GM19025 (cell line): Measurements from ENCODE around the gene NDRG2.

ENCODE experiments used
- ATAC-seq: cut with Tn5 transposase; IDR thresholded peaks from one replicate; pipeline ENCODE4 v1.9.1; 2021; ENCODE audit warnings: mild to moderate bottlenecking, low read depth, moderate library complexity; ENCODE audit not compliant: unreplicated experiment

Gene NDRG2

DNA sequence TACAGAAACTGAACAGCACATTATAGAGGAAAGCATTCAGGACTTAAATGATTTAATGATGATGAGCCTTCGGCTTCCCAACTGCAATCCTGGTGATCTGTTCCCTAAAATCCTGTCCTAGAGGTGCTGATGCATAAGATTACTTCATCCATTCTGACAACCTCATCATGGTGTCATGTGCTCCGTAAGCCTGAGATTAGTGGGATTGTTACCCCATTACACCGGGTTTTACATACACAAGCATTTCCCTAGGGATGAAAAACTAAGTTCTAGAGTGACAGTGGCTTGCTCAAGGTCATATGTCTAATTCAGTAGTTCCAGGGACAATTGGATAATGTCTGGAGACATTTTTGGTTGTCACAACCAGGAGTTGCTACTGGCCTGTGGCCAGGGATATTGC lies 12.3 kb upstream of the NDRG2 start:
- no peak for ATAC-seq

DNA sequence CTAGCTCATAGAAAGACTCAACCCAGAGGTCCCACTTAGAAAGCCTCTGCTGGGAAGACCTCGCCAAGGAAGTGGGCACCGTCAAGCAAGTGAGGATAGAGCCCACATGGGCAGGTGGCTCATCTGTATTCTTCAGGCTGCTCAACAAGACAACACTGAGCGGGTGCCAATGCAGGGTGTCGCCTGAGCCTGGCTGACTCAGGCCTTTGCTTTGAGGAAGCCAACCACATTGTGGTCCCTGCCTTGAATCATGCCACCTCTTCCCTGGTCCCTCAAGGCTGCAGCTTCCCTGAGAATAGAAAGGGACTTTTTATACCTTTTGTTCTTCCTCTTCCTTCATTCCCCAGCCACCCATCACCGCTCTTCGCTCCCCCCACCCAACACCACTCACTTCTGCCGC lies 11.9 kb upstream of the NDRG2 start:
- ATAC-seq = no peak

DNA sequence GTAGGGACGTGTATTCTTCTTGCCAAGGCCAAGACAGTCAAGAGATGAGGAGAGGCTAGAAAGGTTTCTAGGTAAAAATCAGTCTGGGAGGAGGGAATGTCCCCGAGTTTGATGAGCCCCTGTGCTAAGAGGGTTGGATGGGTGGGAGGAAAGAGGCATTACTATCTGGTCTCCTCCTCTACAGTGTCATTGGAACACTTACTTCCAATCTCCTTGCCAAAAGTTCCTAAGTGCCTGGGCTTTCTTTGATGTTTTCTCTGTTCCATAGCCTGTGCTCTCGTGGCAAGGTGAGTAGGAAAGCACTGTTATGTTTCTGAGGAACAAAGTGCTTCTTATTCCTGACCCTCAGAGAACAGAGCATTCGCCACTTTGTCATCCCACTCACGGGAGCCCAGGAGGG lies 9.8 kb upstream of the NDRG2 start, which contains the start of gene RNASE13:
Gene RNASE13, minus strand, starts transcription at position 101 of the 400 bp plus-strand sequence. CDS start 519 bp downstream, outside the sequence.
- ATAC-seq = no peak

DNA sequence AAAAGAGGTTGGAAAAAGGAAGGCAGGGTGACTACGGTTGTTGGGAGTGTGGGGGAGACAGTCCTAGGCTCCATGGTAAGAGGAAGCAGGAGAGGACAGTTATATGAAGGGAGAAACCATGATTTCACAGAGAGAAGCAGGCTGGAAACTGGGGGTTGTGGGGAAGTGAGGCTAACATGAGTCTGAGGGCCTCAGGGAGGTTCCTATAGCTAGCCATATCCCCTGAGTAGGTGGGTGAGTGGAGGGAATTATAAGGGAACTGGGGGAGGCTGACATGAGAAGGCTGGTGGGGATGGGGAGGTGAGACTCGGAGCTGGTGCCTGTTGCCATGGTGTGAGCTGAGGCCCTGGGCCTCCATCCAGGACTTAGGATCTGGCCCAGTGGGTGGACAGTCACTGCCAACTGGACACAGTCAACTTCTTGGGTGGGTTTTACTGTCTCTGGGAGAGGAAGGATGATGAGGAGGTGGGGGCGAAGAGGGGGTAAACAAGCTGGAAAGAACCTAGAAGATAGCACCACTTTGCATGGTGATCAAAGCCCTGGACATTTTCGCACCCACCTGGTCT lies 8.4 kb upstream of the NDRG2 start:
- no peak for ATAC-seq

DNA sequence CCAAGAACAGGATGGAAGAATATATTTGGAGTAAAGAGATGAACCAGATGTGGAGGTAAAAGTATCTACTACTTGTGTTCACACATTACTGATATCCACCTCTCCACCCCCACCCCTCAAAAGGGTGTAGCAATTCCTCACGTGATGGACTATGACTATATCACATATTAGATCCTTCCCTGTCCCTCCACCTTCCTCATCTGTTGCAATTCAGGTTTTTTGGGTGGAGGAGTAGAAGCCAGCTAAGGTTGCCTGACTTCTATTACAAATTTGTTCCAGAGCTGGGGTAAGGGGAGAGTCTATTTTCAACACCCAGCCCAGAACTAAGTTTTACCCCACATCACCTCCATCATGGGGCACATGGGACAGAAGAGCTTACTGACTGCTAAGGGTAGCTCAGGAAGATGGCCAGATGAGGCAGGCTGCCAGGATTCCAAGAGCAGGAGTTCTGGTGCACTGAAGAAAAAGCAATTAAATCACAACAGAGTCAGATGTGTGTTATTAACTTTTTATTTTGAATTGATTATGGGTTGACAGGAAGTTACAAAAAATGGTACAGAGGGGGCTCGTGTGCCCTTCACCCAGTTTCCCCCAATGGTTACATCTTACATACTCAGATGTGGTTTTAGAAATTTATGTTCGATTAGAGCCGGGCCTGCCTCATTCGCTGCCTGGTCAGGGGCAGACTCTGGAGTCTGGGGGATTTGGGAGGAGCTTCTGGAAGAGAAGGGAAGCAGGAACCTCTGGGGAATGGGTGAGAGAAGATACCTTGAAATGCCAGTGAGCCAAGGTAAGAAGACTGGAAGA lies 7.7 kb upstream of the NDRG2 start:
- ATAC-seq = no peak

DNA sequence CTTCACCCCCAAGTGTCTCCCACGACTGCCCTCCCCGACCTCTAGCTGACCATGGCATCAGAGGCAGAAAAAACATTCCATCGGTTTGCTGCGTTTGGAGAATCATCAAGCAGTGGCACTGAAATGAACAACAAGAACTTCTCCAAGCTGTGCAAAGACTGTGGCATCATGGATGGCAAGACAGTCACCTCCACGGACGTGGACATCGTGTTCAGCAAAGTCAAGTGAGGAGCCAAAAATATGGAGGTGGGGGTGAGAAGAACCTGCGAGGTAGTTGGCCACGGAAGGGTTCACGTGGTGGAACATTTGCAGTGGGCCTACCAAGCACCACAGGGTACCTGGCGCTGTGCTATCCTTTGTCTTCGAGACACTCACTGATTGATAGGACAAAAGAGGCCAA lies 5.7 kb upstream of the NDRG2 start:
- ATAC-seq = no peak

DNA sequence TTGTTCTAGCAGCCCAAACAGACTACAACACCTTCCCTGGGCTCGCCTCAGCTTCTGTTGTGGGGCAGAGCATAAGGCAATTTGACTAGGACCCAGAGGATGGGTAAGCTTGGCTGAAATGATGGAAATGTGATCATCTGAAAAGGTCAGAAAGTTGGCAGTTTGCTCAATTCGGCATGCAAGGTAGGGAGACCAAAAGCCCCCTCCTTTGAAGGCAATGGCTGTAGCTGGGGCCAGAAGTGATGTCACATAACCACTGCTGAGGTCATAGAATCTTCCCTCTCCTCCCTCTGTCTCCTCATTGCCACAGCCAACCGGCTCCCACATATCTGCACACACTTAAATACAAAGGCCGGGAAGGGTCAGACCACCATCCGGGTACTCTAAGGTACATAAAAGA lies 5.1 kb upstream of the NDRG2 start, which contains the start of gene TPPP2:
Gene TPPP2, plus strand, starts transcription at position 301 of the 400 bp plus-strand sequence. CDS start 365 bp downstream, outside the sequence.
- ATAC-seq = no peak

DNA sequence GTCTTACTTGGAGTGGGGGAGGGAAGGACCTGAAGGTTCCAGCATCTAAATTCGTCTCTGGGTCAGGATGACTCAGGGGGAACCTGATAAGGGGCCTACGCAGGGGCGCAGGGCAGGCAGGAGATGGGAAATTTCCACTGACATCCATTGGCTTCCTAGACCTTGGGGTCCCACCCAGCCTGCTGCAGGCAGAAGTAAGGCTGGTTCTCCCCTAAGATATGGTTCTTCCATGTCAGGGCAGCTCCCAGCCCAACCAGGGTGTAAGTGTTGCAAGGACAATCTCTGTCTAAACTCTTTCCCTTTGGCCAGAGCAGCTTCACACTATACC lies 2.1 kb upstream of the NDRG2 start:
- ATAC-seq = no peak

DNA sequence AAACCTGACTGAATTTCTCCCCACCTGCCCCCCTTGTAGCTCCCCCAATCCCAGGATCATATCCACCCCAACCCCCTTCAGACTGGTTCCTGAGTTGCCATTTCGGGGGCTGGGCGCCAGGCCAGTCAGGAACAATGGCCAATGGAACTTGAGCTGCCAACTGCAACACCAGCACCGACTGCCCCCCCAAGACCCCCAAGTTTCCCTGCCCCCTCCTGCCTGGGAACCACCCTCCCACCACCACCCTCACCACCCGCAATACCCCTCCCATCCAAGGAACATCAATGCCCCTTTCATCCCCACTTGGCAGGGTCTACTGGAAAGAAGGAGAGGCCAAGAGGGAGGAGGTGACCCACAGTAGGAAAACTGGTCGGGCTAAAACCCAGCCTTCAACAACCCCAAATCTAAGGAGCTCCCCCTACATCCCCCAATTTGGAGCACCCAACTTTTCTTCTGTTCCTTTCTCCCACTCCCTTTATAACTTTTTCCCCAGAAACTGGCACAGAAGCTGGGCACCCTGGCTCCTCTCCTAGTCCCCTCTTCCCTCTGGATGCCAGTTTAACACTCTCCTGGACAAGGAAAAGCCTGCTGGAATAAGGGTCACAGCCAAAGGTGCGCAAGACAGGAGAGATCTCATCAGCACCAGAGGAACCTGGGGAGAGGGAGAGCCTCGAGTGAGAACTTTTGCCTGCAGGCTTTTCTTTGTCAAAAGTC lies 1.6 kb upstream of the NDRG2 start:
- ATAC-seq = no peak

DNA sequence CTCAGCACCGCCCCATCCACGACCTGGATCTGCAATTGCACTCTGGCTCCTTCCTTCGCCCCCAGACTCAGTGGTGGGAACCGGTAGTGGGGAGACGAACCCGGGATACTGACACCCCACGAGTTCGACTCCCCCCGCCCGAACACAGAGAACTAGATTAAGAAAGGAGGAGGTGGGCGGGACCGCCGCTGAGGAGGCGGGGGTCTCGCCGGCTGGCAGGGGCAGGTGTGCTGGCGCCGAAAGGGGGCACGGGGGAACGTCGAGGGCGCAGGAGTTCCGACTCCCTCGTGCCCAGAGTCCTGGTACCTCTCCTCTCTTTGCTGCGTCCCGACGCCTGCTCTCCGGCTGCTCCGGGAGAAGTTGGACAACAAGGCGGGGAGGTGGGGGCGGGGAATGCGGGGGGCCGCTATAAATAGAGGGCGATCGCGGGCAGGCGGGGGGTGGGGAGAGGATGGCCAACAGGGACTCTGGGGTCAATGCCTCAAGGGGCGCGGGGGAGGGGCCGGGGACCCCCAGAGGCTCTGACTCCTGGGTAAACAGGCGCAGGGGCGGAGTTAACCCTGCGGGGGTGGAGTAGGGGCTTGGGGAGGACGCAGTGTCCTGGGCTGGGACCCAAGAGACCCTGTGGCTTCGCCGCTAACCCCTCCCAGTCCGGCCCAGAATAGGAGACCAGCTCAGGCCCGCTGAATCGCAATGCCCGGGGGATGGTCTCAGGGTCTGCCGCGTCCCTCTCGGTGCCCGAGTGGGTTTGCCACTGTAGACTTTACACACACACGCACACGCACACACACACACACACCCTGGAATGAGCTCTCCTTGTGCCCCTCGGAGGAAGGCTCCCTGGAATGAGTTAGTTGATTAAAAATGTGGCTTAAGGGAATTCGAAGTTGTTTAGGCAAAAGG lies 761 bp upstream of the NDRG2 start:
- no peak for ATAC-seq

DNA sequence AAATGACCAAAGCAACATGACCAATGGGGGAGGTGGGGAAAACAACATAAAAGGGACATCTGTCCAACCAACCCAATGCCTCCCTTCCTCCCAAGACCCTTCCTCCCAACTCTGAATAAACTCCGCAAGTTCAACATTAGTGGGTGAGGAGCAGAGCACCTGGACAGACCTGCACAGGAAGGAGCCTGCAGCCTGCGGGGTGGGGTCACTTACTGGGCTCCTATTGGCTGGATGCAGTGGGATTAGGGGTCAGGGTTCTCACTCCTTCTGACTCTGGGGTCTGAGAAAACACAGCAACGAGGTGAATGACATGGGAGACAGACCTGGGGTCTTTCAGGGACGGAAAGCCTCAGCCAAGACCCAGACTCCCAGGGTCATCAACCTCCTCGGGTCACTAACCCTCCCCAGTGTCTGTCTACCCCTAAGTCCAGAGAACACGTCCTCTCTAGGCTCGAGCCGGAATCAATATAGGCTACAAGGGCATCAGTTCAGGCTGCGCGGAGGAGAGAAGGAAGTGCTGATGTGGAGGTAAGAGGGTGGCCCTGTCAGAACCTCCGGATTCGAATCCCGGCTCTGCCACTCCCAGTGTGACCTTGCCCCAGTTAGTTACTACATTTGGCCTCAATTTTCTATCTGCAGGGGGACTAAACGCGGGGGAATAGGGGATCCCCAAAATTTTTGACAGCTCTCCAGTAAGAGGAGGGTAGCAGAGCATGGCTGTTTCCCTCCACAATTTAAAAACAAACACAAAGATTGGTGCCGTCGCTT lies 860 bp downstream of the NDRG2 start:
- no peak for ATAC-seq

DNA sequence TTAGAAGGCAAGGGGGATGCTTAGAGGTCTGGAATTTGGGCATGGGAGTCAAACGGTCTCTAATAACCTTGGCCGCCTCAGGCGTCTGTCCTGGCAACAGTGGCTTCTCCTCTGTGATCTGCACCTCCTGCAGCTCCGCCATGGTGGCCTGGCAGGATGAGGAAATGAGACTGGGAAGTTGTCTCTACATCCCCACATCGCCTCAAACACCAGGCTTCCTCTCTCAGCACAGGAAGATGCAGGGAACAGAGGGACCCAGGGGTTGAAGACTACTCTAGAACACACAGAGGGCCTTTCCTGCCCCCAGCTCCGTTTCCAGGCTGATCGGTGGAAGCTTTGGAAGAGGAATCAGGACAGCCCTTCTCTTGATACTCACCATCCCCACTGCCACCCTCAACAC lies 1.7 kb downstream of the NDRG2 start:
- no peak for ATAC-seq

DNA sequence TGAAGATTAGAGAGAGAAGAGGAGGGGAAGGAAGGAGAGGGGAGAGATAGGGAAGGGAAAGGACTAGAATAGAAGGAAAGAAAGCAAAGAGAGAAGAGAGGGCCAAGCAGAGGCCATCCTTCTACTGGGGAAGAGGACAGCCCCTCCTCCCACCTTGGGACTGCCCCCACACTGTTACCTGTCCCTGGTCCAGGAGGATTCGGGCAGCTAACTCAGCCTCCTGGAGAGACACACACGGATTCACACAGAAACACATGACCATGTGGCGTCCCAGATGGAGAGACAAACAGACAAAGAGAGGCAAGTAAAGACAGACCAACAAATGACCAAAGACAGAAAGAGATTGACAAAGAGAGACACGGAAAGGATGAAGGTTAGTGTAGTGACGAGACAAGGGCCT lies 2.2 kb downstream of the NDRG2 start:
- no peak for ATAC-seq

DNA sequence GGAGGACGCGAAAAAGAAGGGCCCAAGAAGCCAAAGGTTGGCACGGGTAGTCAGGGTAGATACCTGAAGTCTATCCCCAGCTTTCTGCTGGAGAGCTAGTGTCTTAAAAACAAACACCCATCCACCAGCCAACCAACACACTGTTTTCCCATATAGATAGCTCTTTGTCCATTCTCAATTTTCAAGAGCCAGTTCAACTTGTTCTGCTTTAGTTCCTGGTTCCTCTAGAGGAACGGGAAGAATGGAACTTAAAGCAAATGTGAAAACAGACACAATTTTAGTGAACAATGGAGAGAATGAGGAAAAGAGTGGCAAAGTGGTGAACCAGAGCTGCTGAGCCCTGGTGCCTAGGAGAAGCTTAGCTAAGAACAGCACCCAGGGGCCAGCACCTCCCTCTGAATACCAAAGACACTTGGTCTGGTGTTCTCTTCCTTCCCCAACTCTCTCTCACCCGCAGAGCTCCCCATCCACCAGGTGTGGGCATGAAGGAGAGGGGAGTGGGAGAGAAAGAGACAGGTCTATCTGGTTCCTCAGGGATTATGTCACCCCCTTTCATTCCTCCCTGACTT lies 3.8 kb downstream of the NDRG2 start:
- ATAC-seq = no peak

DNA sequence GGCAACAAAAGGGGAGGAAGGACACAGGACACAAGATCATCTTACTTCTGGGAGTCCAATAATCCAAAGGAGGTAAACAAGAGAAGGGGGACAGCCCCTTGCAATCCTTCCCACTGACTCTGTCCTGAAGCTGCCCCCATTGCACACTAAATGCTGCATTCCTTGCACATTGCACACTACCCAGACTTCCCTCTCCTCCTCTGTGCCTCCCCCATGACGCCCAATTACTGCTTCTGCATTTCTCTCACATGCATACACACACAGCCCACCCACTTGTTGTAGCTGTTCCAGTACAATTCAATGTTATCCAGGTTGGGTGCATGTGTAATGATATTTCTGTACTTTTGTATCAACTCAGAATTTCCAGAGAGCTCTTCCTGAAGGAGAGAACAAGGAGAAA lies 5.5 kb downstream of the NDRG2 start:
- ATAC-seq = no peak

DNA sequence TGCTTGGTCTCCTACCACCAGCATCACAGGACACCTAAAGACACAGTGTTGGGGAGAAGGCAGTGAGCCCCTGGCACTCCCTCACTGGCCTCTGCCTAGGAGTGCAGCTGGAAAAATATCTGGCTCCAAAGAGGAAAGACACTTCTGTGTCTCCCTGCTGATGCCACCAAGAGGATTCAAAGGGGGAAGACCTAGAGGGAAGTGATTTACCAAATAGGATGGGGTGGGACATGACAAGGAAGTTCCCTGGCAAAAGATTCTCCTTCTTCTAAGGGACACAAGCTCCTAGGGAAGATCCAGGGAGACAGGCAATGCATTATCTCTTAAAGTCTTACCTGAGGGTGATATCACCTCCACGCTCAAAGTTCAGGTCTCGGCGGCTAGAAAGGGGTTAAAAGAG lies 6.1 kb downstream of the NDRG2 start:
- ATAC-seq = no peak

DNA sequence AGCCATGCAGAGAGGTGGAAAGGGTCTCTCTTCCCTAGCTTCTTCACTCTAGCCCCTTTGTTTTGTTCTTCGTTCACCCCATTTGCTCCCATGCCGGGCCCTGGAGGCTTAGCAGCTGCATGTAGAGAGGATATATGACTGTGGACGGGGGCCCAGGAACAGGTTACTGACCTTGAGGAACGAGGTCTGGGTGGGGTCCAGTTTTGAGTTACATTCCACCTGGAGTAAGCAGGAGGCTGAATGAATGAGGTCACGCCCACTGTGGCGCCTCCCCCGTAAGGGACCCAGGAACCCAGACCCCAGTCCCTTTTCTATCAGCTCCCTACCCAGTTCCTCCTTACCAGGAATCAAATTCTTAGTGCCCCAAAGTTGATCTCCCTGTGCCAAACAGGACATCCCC lies 6.6 kb downstream of the NDRG2 start:
- no peak for ATAC-seq

DNA sequence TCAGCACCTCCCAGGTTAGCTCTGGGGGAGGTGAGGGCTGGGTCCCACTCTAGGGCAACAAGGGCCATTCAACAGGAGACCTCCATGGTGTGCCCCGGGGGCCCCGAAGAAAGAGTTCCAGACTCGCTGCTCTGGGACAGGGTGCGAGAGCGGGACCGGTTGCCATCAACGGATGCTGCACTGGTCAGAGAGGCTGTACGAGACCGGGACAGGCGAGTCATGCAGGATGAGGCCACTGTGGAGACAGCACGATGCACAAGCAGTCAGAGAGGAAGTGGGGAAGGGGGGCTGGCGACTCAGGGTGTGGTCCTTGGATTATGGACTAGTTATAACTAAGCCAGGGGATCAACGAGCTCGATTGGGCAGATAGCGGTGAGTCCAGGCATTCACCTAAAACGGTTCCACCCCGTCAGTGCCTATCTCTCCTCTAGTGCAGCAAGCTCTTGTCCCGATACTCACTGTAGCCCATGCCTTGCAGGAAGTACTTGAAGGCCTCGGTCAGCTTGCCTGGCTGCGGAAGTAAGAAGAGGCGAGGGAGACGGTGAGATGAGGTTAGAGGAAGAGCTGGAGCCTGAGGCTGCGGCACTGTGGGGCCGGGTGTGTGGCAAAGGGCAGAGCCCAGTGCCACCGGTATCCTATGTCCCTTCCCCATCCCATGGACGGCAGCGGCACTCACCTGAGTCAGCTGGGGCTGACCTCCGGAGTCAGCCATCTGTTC lies 7.2 kb downstream of the NDRG2 start:
- ATAC-seq = no peak
